T-helper 22 cell (primary cell): Measurements from ENCODE around the gene FAM118A.
"Not testable (repeated sequence)": the region's sequence is repeated elsewhere in the genome, so short reads cannot be mapped to it uniquely, and the experiment has no call there.

Experiments
- DNase-seq: peaks from one replicate; pipeline ENCODE4 v3.0.0-alpha.2; 2020; ENCODE audit warnings: low read depth

The FAM118A gene

GRCh38 chr22:45281010-45281409, 28.7 kb upstream of the FAM118A start:
- no peak for DNase-seq

DNA sequence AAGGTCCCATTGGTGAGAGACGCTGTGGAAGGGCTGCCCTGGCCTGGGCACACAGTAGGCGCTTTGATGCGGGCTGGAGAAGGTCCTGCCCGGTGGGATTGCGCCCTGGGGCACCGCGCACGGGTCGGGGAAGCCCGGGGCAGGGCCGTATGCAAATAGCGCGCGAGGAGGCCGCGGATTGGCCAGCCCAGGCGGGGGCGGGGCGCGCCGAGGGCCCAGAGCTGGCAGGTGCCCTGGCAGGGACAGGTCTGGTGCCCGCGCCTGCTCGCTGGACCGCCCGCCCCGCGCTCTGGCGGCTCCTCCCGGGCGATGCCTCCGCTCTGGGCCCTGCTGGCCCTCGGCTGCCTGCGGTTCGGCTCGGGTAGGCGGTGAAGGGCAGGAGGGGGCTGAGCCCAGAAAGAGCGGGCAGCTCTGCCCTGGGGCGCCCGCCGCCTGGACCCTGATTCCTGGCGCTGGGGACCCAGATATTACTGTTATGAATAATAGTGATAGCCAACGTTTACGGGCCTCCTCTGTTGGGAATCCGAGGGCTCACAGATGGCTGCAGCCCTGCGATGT, 24.9 kb upstream of the FAM118A start, which contains the start of gene UPK3A:
Gene UPK3A, plus strand, starts transcription at position 245 of the 558 bp plus-strand sequence. Its CDS starts 65 bp downstream, at position 310.
- peak; percentile 33 for DNase-seq

DNA sequence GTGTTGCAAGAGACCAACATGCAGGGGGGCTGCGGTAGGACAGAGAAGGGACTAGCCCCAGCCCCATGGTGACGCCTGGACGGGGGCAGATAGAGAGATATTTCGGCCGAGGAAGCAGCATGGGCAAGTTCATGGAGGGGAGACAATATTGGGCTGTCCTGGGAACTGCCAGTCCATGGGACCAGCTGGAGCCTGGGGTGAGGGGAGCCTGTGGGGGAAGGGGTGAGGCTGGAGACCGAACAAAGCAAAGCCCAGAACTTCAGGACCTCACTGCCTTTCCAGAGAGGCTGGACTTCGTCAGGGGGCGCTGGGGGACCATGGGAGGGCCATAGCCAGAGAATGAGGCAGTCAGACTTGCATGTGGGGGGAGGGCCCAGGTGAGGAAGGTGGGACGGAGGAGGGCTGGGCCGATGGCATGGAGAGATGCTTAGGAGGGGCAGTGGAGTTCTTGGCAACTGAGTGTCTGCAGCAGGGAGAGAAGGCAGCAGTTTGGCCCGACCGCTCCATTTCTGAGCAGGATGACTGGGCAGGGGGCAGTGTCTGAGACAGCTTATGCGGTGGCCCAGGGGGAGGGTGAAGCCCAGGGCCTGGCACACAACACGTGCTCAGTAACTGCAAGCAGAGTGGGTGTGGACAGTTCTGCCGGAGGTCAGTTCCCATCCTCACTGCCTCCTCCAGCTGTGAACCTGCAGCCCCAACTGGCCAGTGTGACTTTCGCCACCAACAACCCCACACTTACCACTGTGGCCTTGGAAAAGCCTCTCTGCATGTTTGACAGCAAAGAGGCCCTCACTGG, 24.3 kb upstream of the FAM118A start:
- no peak for DNase-seq

GRCh38 chr22:45286854-45287551, 22.7 kb upstream of the FAM118A start:
- no peak for DNase-seq

GRCh38 chr22:45290410-45290936, 19.3 kb upstream of the FAM118A start:
- DNase-seq, result no peak

DNA sequence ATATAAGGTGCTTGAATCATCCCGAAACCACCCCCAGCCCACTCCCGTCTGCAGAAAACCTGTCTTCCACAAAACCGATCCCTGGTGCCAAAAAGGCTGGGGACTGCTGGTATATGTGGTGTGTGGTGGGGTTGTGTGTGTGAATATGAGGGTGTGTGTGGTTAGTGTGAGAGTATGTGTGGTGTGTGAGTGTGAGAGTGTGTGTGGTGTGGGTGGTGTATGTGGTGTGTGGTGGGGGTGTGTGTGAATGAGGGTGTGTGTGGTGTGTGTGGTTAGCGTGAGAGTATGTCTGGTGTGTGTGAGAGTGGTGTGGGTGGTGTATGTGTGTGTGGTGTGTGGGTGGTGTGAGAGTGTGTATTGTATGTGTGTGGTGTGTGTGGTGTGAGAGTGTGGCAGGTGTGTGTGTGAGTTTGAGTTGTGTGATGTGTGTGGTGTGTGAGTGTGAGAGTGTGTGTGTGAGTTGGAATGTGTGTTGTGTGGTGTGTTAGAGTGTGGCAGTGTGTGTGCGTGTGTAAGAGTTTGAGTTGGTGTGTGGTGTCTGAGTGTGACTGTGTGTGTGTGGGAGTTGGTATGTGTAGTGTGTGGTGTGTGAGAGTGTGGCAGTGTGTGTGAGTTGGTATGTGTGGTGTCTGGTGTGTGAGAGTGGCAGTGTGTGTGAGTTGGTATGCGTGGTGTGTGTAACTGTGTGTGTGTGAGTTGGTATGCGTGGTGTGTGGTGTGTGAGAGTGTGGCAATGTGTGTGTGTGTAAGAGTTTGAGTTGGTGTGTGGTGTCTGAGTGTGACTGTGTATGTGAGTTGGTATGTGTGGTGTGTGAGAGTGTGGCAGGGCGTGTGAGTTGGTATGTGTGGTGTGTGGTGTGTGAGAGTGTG, 18.4 kb upstream of the FAM118A start:
- no peak for DNase-seq

GRCh38 chr22:45291931-45292290, 17.8 kb upstream of the FAM118A start:
- no peak for DNase-seq

DNA sequence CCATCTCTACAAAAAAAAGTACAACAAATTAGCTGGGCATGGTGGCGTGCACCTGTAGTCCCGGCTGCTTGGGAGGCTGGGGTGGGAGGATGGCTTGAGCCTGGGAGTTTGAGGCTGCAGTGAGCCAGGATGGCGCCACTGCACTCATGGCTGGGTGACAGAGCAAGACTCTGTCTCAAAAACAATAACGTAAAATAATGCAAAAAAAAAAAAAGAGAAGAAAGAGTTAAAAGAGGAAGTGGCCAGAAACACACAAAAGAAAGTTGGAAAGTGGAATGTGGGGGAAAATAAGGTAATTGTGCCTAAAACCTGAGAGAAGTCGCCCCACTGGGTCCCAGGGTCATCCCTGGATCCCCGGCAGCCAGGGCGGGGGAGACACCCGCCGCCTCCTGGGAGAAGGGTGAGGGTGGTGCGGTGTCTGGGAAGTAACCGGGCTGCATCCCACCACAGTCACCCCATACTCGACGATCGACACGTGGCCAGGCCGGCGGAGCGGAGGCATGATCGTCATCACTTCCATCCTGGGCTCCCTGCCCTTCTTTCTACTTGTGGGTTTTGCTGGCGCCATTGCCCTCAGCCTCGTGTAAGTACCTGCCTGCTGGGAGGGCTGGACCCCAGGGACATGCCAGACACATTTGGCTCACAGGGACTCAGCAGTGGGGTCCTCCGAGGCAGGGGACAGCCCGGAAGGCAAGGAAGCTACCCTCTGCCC, 16.8 kb upstream of the FAM118A start:
- no peak for DNase-seq

- DNase-seq, result no peak
Measured at GRCh38 chr22:45294030-45294429, 15.7 kb upstream of the FAM118A start.

GRCh38 chr22:45295004-45295403, 14.7 kb upstream of the FAM118A start:
- DNase-seq, result not testable (repeated sequence)

GRCh38 chr22:45295492-45295891, 14.2 kb upstream of the FAM118A start:
- DNase-seq, result no peak

GRCh38 chr22:45296628-45297297, 13.0 kb upstream of the FAM118A start:
- DNase-seq, result no peak

- no peak for DNase-seq
Measured at GRCh38 chr22:45298934-45299505, 10.7 kb upstream of the FAM118A start.

DNA sequence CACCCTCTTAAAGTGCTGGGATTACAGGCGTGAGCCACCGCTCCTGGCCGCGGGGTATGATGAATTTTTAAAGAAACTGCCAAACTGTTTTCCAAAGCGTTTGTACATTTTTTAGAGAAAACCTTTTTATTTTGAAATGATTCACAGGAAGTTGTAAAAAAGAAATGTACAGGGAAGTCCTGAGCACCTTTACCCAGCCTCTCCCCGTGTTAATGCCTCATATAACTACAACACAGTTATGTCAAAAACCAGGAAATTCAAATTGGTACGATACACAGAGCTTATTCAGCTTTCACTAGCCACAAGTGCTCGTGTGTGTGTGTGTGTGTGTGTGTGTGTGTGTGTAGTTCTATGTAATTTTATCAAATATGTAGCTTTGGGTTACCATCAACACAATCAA, 7.0 kb upstream of the FAM118A start:
- no peak for DNase-seq

- DNase-seq, result no peak
Measured at GRCh38 chr22:45303181-45303580, 6.6 kb upstream of the FAM118A start.

- DNase-seq, result no peak
Measured at GRCh38 chr22:45304971-45305370, 4.8 kb upstream of the FAM118A start.

- no peak for DNase-seq
Measured at GRCh38 chr22:45305456-45306075, 4.2 kb upstream of the FAM118A start.

DNA sequence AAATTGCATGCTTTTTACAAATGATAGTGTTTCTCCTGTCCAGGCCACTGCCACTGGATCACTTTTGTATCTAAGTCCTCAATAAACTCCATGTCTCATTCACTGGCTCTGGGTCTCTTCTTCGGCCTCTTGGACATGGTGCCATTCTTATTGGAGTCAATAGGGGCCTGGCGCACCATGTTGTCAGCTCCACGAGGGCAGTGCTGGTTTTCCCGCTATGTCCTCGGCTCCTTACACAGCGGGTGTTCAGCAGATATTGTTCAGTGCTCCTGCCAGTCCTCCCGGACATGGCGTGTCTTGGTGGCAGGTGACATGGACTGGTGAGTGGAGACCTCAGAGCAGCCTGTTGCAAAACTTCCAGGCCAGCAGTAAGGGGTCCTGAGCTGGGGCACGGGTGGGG, 3.6 kb upstream of the FAM118A start:
- DNase-seq, result no peak

- DNase-seq, result no peak
Measured at GRCh38 chr22:45308391-45308956, 1.3 kb upstream of the FAM118A start.
